ENCODE results near the gene SLC2A9. TPM values are rescaled to one million over a fixed set of nuclear protein-coding genes. Genes with fewer than 3 reads are reported as not detected.

Gene SLC2A9
- total RNA-seq, 1 donor from 2014 or later: 1.2 TPM

DNA sequence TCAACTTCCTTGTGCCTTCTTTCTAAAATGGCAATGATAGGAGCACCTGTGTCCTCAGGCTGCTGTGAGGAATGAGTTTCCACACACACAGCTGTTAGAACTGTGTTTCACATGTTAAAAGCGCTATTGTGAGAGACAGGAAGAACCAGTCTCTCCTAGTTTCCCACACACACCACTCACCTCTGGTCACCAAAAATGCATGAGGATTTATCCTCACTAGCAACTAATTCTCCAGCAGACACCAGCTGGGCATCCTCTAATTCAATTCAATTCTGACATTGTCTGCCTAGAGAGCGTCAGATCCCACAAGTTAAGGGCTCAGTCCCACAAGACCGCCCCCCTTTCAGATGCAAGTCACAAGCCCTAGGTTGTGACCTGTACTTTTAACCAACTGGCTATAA lies 29.0 kb upstream of the SLC2A9 start:
- DNase-seq: no peak
- Mint-ChIP-seq H3K27ac (no peak overlapping the region), H3K4me3 (no peak overlapping the region), H3K36me3 (ENCODE audit: low read depth) (no peaks in the 10 kb centered on the region), H3K4me1 (peaks cover 4% of the 10 kb centered on the region), H3K9me3 (no peaks in the 10 kb centered on the region), H3K27me3 (peaks cover 7% of the 10 kb centered on the region)
- ChIA-PET CTCF (no interaction called here), POLR2A (no interaction called here)
- ATAC-seq (ENCODE audit: low read depth): no peak
- TF ChIP-seq, protein P1, sequence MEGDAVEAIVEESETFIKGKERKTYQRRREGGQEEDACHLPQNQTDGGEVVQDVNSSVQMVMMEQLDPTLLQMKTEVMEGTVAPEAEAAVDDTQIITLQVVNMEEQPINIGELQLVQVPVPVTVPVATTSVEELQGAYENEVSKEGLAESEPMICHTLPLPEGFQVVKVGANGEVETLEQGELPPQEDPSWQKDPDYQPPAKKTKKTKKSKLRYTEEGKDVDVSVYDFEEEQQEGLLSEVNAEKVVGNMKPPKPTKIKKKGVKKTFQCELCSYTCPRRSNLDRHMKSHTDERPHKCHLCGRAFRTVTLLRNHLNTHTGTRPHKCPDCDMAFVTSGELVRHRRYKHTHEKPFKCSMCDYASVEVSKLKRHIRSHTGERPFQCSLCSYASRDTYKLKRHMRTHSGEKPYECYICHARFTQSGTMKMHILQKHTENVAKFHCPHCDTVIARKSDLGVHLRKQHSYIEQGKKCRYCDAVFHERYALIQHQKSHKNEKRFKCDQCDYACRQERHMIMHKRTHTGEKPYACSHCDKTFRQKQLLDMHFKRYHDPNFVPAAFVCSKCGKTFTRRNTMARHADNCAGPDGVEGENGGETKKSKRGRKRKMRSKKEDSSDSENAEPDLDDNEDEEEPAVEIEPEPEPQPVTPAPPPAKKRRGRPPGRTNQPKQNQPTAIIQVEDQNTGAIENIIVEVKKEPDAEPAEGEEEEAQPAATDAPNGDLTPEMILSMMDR (IDR thresholded peaks at IDR 0.05): no peak
- intact Hi-C loops (cut with micrococcal nuclease): no loop called here

DNA sequence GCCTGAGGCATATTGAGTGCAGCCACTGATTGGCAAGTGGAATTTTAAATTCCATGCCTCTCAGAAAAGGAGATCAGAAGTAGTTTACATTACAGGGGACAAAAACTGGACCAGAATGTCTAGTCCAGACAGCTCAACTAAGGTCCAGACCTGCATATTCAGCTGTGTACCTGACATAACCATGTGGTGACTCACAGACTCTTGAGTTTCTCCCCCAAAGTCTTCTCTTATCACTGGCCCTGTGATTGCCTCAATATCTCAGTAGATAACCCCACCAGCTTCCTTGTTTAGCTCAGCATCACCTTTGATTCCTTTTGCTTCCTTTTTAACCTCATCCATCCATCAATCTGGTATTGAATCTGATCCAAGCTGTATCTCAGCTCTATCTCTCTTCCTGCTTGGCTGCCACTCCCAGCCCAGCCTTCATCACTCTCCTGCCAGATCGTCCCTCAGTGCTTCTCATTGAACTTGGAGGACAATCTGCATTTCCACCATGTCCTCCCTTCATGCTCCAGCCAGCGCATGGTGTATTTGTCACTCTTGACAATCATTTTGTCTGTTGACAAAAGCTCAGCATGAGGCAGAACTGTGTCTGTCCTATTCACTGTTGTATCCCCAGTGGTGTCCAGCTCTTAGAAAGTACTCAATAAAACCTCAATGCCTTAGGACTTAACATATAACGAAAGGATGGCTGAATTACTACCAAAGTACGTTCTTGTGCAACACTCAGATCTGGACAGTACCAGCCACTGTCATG lies 27.8 kb upstream of the SLC2A9 start:
- TF ChIP-seq, protein P1 (IDR thresholded peaks at IDR 0.05): no peak
- Mint-ChIP-seq H3K9me3 (no peaks in the 10 kb centered on the region), H3K27me3 (peaks cover 7% of the 10 kb centered on the region), H3K27ac (no peak overlapping the region), H3K4me3 (no peak overlapping the region), H3K4me1 (peaks cover 11% of the 10 kb centered on the region), H3K36me3 (ENCODE audit: low read depth) (no peaks in the 10 kb centered on the region)
- ChIA-PET POLR2A (no interaction called here), CTCF (no interaction called here)
- intact Hi-C loops (cut with micrococcal nuclease): no loop called here
- DNase-seq (no peak), ATAC-seq (ENCODE audit: low read depth) (no peak)

DNA sequence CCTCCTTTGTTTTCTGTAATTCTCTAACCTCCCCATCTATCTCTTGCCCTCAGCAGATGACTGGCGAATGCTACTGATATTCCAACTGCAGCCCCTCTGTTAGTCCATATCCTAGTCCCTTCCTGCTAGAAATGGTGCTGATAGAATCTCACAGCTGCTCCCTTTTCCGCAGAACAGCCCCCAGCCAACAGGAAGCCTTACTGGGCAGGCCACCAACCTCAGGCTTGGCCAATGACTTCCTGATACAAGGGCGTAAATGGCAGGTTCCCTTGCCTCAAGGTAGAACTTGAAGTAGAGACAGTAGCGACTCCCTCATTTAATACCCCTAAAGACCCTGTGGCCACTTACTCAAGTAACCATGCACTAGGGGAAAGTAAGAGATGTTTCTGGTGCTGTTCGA lies 26.7 kb upstream of the SLC2A9 start:
- Mint-ChIP-seq H3K4me3 (no peak overlapping the region), H3K9me3 (peaks cover under 1% of the 10 kb centered on the region), H3K27me3 (peaks cover 7% of the 10 kb centered on the region), H3K36me3 (ENCODE audit: low read depth) (no peaks in the 10 kb centered on the region), H3K4me1 (peaks cover 11% of the 10 kb centered on the region), H3K27ac (no peak overlapping the region)
- TF ChIP-seq, protein P1 (IDR thresholded peaks at IDR 0.05): no peak
- intact Hi-C loops (cut with micrococcal nuclease): no loop called here
- ChIA-PET POLR2A (no interaction called here), CTCF (no interaction called here)
- DNase-seq (no peak), ATAC-seq (ENCODE audit: low read depth) (no peak)

DNA sequence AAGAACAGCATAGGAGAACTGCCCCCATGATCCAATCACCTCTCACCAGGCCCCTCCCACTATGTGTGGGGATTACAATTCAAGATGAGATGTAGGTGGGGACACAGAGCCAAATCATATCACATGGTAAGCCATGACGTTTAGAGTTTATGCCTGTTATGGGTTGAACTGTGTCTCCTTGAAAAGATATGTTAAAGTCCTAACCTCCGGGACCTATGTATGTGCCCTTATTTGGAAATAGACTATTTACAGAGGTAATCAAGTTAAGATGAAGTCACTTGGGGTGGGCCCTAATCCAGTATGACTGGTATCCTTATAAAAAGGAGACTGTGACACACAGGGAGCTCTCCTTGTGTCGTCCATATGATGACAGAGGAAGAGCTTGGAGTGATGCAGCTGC lies 25.2 kb upstream of the SLC2A9 start:
- ATAC-seq (ENCODE audit: low read depth) (no peak), DNase-seq (no peak)
- TF ChIP-seq, protein P1 (IDR thresholded peaks at IDR 0.05): no peak
- ChIA-PET CTCF (no interaction called here), POLR2A (no interaction called here)
- Mint-ChIP-seq H3K9me3 (peaks cover 7% of the 10 kb centered on the region), H3K4me3 (no peak overlapping the region), H3K27ac (no peak overlapping the region), H3K4me1 (peaks cover 11% of the 10 kb centered on the region), H3K27me3 (peaks cover 7% of the 10 kb centered on the region), H3K36me3 (ENCODE audit: low read depth) (peaks cover 8% of the 10 kb centered on the region)
- intact Hi-C loops (cut with micrococcal nuclease): no loop called here

DNA sequence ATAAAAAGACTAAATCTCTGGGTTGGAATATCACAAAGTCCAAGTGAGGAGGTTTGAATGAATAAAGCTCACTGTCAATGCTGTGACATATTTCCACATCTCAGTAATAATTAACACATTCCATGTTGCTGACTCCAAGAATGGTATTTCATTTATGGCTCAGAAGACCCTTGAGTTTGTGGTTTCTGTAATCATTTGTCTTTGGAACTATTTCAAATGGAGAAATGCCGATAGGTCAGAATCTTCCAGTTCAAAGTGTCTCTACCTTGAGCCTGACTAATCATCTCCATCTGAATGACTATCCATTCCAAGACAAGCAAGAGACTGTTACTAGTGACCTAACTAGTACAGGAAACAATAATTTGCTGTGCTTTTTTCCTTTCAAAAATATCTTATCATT lies 24.2 kb upstream of the SLC2A9 start:
- no peak overlapping the region for H3K27ac Mint-ChIP-seq
- ATAC-seq (ENCODE audit: low read depth) (no peak), DNase-seq (no peak)
- H3K27me3 Mint-ChIP-seq: peaks cover 7% of the 10 kb centered on the region
- POLR2A ChIA-PET: no interaction called here
- CTCF ChIA-PET: no interaction called here
- H3K9me3 Mint-ChIP-seq: peaks cover 7% of the 10 kb centered on the region
- no peak overlapping the region for H3K4me3 Mint-ChIP-seq
- peaks cover 11% of the 10 kb centered on the region for H3K4me1 Mint-ChIP-seq
- intact Hi-C loops (cut with micrococcal nuclease): no loop called here
- peaks cover 8% of the 10 kb centered on the region for H3K36me3 Mint-ChIP-seq (ENCODE audit: low read depth)
- TF ChIP-seq, protein P1 (IDR thresholded peaks at IDR 0.05): no peak
